CD4-positive, alpha-beta T cell treated with Interleukin-21 for 1 hour (primary cell): ENCODE results near the gene TRAF3IP3.

Experiments used
- DNase-seq: peaks from one replicate; pipeline ENCODE4 v3.0.0-alpha.2; 2020

The TRAF3IP3 gene

GRCh38 chr1:209803568-209803967 is 47.7 kb downstream of the TRAF3IP3 start:
- DNase-seq = no peak

GRCh38 chr1:209805341-209805781 is 49.5 kb downstream of the TRAF3IP3 start:
- no peak for DNase-seq

- DNase-seq = peak; percentile 83
Observed at GRCh38 chr1:209805875-209806760, 50.3 kb downstream of the TRAF3IP3 start, which contains the start of gene IRF6. IRF6 (minus strand) TSS chr1:209806142; CDS start chr1:209801413, 4,729 bp downstream.

GRCh38 chr1:209807509-209807908 is 51.7 kb downstream of the TRAF3IP3 start:
- DNase-seq = no peak

GRCh38 chr1:209808059-209808581 is 52.3 kb downstream of the TRAF3IP3 start:
- DNase-seq = no peak

GRCh38 chr1:209809611-209810010 is 53.8 kb downstream of the TRAF3IP3 start:
- no peak for DNase-seq

GRCh38 chr1:209810783-209811182 is 54.9 kb downstream of the TRAF3IP3 start:
- no peak for DNase-seq

- DNase-seq = no peak
Observed at GRCh38 chr1:209813902-209814301, 58.0 kb downstream of the TRAF3IP3 start.

GRCh38 chr1:209815490-209815889 is 59.6 kb downstream of the TRAF3IP3 start:
- DNase-seq = no peak

- DNase-seq = no peak
Observed at GRCh38 chr1:209815931-209816341, 60.1 kb downstream of the TRAF3IP3 start.

- no peak for DNase-seq
Observed at GRCh38 chr1:209816923-209817322, 61.1 kb downstream of the TRAF3IP3 start.

- no peak for DNase-seq
Observed at GRCh38 chr1:209817691-209818090, 61.8 kb downstream of the TRAF3IP3 start.

- DNase-seq = no peak
Observed at GRCh38 chr1:209819058-209819457, 63.2 kb downstream of the TRAF3IP3 start.

- no peak for DNase-seq
Observed at GRCh38 chr1:209820986-209821385, 65.1 kb downstream of the TRAF3IP3 start.

GRCh38 chr1:209822706-209823105 is 66.9 kb downstream of the TRAF3IP3 start:
- no peak for DNase-seq

GRCh38 chr1:209823143-209824041 is 67.5 kb downstream of the TRAF3IP3 start:
- DNase-seq = peak; percentile 66

- DNase-seq = no peak
Observed at GRCh38 chr1:209825591-209826434, 70.0 kb downstream of the TRAF3IP3 start.

- peak; percentile 95 for DNase-seq
Observed at GRCh38 chr1:209827384-209828262, 71.8 kb downstream of the TRAF3IP3 start, which contains the start of gene UTP25. UTP25 (plus strand) TSS chr1:209827972; CDS start chr1:209828064, 92 bp downstream.

- no peak for DNase-seq
Observed at GRCh38 chr1:209829716-209830115, 73.9 kb downstream of the TRAF3IP3 start.

- no peak for DNase-seq
Observed at GRCh38 chr1:209830722-209831121, 74.9 kb downstream of the TRAF3IP3 start.

GRCh38 chr1:209831615-209832014 is 75.8 kb downstream of the TRAF3IP3 start:
- no peak for DNase-seq
